Cardiac fibroblast (primary cell): ENCODE data around the gene SAMD13.

Experiments
- DNase-seq, 2 donors: peaks; one replicate each; pipeline versions ENCODE4 v3.0.0 to v3.0.0-alpha.2; 2010; ENCODE audit warnings: low read depth in 2 of 2
- H3K4me3 ChIP-seq, 2 donors: replicated peaks in 1 of 2; 1 replicate in 1 of 2; 2 replicates in 1 of 2; pipeline ENCODE4 v1.5.1; 2011; ENCODE audit warnings: low read depth in 2 of 2, low read length in 2 of 2, mild to moderate bottlenecking in 2 of 2, moderate library complexity in 1 of 2
- TF ChIP-seq, protein P1 (sequence below): IDR thresholded peaks from one replicate; pipeline ENCODE4 v1.5.1; 2011; ENCODE audit warnings: low read depth, mild to moderate bottlenecking, low read length, inconsistent platforms

SAMD13 gene

DNA sequence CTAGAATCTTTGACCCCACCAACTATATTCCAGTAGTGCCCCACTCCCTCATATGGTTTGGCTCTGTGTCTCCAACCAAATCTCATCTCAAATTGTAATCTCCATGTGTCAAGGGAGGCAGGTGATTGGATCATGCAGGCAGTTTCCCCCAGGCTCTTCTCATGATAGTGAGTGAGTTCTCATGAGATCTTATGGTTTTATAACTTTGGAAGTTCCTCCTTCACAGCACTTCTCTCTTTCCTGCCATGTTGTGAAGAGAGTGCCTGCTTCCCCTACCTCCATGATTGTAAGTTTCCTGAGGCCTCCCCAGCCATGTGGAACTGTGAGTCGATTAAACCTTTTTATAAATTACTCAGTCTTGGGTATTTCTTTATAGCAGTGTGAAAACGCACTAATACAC lies 7.7 kb upstream of the SAMD13 start:
- TF ChIP-seq, protein P1, sequence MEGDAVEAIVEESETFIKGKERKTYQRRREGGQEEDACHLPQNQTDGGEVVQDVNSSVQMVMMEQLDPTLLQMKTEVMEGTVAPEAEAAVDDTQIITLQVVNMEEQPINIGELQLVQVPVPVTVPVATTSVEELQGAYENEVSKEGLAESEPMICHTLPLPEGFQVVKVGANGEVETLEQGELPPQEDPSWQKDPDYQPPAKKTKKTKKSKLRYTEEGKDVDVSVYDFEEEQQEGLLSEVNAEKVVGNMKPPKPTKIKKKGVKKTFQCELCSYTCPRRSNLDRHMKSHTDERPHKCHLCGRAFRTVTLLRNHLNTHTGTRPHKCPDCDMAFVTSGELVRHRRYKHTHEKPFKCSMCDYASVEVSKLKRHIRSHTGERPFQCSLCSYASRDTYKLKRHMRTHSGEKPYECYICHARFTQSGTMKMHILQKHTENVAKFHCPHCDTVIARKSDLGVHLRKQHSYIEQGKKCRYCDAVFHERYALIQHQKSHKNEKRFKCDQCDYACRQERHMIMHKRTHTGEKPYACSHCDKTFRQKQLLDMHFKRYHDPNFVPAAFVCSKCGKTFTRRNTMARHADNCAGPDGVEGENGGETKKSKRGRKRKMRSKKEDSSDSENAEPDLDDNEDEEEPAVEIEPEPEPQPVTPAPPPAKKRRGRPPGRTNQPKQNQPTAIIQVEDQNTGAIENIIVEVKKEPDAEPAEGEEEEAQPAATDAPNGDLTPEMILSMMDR = no peak
- H3K4me3 ChIP-seq = no peak overlapping the region
- no peak for DNase-seq

DNA sequence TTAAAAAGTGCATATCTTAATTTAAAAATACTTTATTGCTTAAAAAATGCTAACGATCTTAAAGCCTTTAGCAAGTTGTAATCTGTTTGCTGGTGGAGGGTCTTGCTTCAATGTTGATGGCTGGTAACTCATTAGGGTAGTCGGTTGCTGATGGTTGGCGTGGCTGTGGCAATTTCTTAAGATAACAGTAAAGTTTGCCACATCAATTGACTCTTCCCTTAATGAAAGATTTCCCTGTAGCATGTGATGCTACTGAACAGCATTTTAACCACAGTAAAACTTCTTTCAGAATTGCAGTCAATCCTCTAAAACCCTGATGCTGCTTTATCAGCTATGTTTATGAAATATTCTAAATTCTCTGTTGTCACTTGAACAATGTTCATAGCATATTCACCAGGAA lies 6.8 kb upstream of the SAMD13 start:
- no peak overlapping the region for H3K4me3 ChIP-seq
- TF ChIP-seq, protein P1 = no peak
- DNase-seq = no peak

DNA sequence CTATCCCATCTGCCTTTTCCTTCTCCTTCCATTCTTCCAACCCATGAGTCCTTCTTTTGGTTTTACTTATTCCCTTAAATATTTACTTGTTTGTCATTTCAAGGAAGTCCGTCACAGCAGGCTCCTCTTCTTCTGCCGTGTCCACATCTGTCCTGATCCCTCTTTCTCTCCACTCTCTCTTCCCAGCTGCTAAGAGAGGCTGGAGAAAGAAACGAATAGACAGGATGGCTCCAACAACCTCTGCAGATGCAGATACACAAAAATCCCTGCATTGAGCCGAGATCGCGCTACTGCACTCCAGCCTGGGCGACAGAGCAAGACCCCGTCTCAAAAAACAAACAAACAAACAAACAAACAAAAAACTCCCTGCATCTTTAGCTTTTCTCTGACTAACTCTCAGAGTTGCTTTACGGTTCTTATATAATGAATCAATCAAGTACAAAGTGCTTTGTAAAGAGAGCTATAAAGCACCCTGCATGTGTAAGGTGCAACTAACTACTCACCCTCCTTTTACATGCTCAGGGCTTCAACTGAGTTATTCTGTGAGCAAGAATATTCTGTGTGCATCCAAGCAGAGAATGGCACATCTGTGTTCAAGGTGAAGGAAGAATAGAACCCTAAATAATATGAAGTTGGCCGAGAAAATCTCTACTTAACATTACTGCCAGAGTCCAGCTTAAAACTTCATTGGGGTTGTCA lies 3.8 kb upstream of the SAMD13 start:
- H3K4me3 ChIP-seq = peak overlapping the region; percentile 1 to 83
- DNase-seq = no peak
- TF ChIP-seq, protein P1 = no peak

DNA sequence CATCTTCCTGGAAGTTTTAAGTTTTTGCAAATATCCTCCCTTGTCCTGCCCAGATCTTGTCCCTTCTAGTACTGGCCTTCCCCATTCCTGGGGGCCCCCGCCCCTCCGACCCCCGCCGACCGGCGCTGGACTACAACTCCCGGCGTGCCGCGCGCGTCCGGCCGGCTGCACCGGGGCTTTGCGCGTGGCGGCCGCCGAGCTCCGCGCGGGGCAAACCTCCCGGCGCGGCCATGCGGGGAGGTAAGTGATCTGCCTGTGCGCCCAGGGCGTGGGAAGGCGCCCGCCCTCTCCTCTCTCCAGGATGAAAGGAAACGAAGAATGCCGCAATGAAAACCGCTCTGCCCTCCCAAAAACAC lies 3.2 kb upstream of the SAMD13 start:
- TF ChIP-seq, protein P1 = no peak
- peak overlapping the region; percentile 80 to 83 for H3K4me3 ChIP-seq
- peak; percentile 38 to 51 for DNase-seq

DNA sequence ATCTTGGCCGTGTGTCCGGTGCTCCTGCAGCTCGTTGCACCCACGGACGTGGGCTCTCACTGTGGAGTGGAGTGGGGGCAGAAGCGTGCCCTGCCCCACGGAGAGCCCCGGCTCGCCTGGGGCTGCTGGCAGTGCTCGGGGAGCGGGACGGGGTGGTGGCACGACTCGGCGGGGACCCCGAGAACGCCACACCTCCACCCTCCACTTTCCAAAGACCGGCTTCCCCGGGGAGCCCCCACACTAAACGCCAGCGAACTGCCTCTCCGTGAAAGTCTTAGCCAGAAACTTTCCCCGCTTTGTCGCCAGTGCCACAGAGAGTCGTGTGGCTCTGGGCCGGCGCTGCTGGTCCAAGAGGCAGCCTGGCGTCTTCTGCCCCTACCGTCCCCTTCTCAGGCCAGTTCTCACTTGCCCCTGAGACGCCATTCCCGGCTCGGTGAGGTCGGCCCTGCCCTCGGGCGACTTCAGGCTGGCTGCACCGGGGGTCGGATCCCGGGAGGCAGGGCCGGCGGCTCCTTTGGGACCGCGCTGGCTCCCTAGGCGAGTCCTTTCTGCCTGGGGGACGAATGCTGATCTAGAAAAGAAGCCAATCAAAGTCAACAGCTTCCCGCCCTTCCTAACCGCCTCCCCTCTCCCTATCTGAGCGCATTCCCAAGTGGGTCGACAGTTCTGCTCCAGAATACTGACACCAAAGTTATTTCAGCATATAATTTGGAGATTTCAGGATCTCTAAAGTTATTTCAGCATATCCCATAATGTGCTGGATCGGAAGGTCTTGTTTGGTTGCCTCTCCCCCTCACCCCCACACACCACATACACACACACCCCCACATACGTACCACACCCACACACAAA lies 2.6 kb upstream of the SAMD13 start:
- peak; percentile 23 to 24 for DNase-seq
- peak overlapping the region; percentile 80 to 83 for H3K4me3 ChIP-seq
- TF ChIP-seq, protein P1 = no peak

DNA sequence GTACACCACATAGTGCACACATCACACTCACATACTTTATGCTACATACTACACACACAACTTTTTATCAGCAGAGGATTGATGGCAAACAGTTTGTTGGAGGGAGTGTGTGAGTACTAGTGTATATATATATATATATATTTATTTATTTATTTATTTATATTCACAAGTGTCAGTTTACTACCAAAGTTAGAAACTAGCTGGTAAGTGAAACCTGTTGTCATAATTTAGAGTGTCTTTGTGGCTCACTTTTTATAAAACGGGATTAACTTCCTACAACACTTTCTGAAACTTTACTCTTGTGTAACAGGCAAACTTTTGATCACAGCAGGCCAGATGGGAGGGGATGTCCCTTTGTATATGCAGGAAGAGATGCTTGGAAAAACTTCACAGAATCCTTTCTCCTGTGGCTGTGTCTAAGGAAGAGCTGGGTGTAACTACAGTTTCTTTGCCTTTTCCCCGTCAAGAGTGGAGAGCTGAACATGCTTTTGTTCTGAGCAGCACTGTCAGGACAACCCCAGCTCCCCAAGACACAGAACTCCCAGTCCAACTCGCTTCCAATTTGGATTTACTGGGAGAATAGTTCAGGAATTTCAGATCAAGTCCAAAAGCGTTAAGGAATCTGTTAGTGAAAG lies 1.9 kb upstream of the SAMD13 start:
- TF ChIP-seq, protein P1 = no peak
- peak; percentile 9 to 22 for DNase-seq
- H3K4me3 ChIP-seq = peak overlapping the region; percentile 80 to 83
